Measurements from ENCODE around the gene HS3ST2.

- TF ChIP-seq POLR2AphosphoS5 (IDR thresholded peaks at IDR 0.05; ENCODE audit: insufficient read depth in 1 of 2, low read depth in 1 of 2): no peak
- TF ChIP-seq CTCF (IDR thresholded peaks at IDR 0.05): no peak
Measured at GRCh38 chr16:22903716-22904115, 89.8 kb downstream of the HS3ST2 start.

All from vagina (tissue), 2 donors.